Astrocyte (in vitro differentiated cells and primary cell): ENCODE results near the gene ASCC2. TPM values are rescaled to one million over a fixed set of nuclear protein-coding genes. Genes with fewer than 3 reads are reported as not detected.

Source experiments
- DNase-seq: peaks from one replicate; pipeline ENCODE4 v3.0.0-alpha.2; 2010; ENCODE audit warnings: low read depth
- FAIRE-seq: peaks from 2 replicates; lab custom pipeline; 2011; peaks lifted over from hg19 to GRCh38; lab: Jason Lieb, UNC
- H2AFZ ChIP-seq: 2 replicates; pipeline ENCODE4 v1.6.0; 2012; ENCODE audit warnings: low read depth, low read length, inconsistent platforms
- H3K27ac ChIP-seq: 2 replicates; pipeline ENCODE4 v1.5.1; 2011; ENCODE audit warnings: low read depth, low read length, inconsistent platforms
- H3K27me3 ChIP-seq: 2 replicates; pipeline ENCODE4 v1.6.0; 2011; ENCODE audit warnings: low read length, inconsistent platforms; ENCODE audit not compliant: insufficient read depth
- H3K36me3 ChIP-seq: 2 replicates; pipeline ENCODE4 v1.5.1; 2011; ENCODE audit warnings: low read length, inconsistent platforms; ENCODE audit not compliant: insufficient read depth
- H3K4me1 ChIP-seq: 2 replicates; pipeline ENCODE4 v1.5.1; 2011; ENCODE audit warnings: low read length, inconsistent platforms; ENCODE audit not compliant: insufficient read depth
- H3K4me2 ChIP-seq: 2 replicates; pipeline ENCODE4 v1.6.0; 2012; ENCODE audit warnings: low read length, inconsistent platforms
- H3K4me3 ChIP-seq: 2 replicates; pipeline ENCODE4 v1.5.1; 2011; ENCODE audit warnings: low read depth, mild to moderate bottlenecking, low read length, inconsistent platforms; ENCODE audit not compliant: insufficient read depth
- H3K79me2 ChIP-seq: 2 replicates; pipeline ENCODE4 v1.6.0; 2012; ENCODE audit warnings: mild to moderate bottlenecking, low read length, inconsistent platforms; ENCODE audit not compliant: insufficient read depth
- H3K9ac ChIP-seq: 2 replicates; pipeline ENCODE4 v1.6.0; 2012; ENCODE audit warnings: mild to moderate bottlenecking, low read length, inconsistent platforms
- H3K9me3 ChIP-seq: 2 replicates; pipeline ENCODE4 v1.5.1; 2012; ENCODE audit warnings: low read depth, mild to moderate bottlenecking, low read length, inconsistent platforms; ENCODE audit not compliant: insufficient read depth
- H4K20me1 ChIP-seq: 2 replicates; pipeline ENCODE4 v1.6.0; 2012; ENCODE audit warnings: low read length, inconsistent platforms; ENCODE audit not compliant: insufficient read depth
- H3K27ac Mint-ChIP-seq: one replicate; pipeline ENCODE4 v1.8.0; 2021; ENCODE audit warnings: mild to moderate bottlenecking, mixed read lengths; ENCODE audit not compliant: unreplicated experiment
- H3K27me3 Mint-ChIP-seq: one replicate; pipeline ENCODE4 v1.8.0; 2021; ENCODE audit warnings: low read depth, mixed read lengths; ENCODE audit not compliant: unreplicated experiment
- H3K36me3 Mint-ChIP-seq: one replicate; pipeline ENCODE4 v1.8.0; 2021; ENCODE audit warnings: low read depth, mixed read lengths; ENCODE audit not compliant: unreplicated experiment
- H3K4me1 Mint-ChIP-seq: one replicate; pipeline ENCODE4 v1.8.0; 2021; ENCODE audit warnings: low read depth, mixed read lengths; ENCODE audit not compliant: unreplicated experiment
- H3K4me3 Mint-ChIP-seq: one replicate; pipeline ENCODE4 v1.8.0; 2021; ENCODE audit warnings: mild to moderate bottlenecking, moderate library complexity, mixed read lengths; ENCODE audit not compliant: unreplicated experiment
- H3K9me3 Mint-ChIP-seq: one replicate; pipeline ENCODE4 v1.8.0; 2021; ENCODE audit warnings: mild to moderate bottlenecking, mixed read lengths; ENCODE audit not compliant: unreplicated experiment
- CTCF ChIP-seq: IDR thresholded peaks from 2 replicates; pipeline ENCODE4 v1.5.1; 2011; ENCODE audit warnings: low read depth, mild to moderate bottlenecking, inconsistent platforms, low read length, moderate library complexity; ENCODE audit not compliant: insufficient read depth
- EZH2 ChIP-seq: IDR thresholded peaks from 2 replicates; pipeline ENCODE4 v1.6.1; 2012; ENCODE audit warnings: mild to moderate bottlenecking, low read length, inconsistent platforms; ENCODE audit not compliant: insufficient read depth
- total RNA-seq: library from RNA; stranded (reverse); gene quantifications from 2 replicates; pipeline ENCODE4 v1.2.1, GENCODE V29; 2021

Gene ASCC2
- total RNA-seq, 1 donor from 2014 or later, result 71.2 TPM

GRCh38 chr22:29742326-29742725 is 95.7 kb downstream of the ASCC2 start:
- H3K27me3 Mint-ChIP-seq, result no peaks in the 10 kb centered on the region
- H3K4me1 Mint-ChIP-seq, result no peaks in the 10 kb centered on the region
- H3K9ac ChIP-seq, result no peak overlapping the region
- no peaks in the 10 kb centered on the region for H3K4me1 ChIP-seq
- DNase-seq (no peak), FAIRE-seq (no peak)
- H3K27ac ChIP-seq, result no peak overlapping the region
- no peaks in the 10 kb centered on the region for H3K9me3 ChIP-seq
- no peak for TF ChIP-seq EZH2
- no peak for TF ChIP-seq CTCF
- H4K20me1 ChIP-seq, result no peaks in the 10 kb centered on the region
- H3K36me3 Mint-ChIP-seq, result peaks cover 18% of the 10 kb centered on the region
- no peak overlapping the region for H3K4me3 Mint-ChIP-seq
- peaks cover 2% of the 10 kb centered on the region for H3K36me3 ChIP-seq
- no peaks in the 10 kb centered on the region for H3K79me2 ChIP-seq
- H3K27me3 ChIP-seq, result no peaks in the 10 kb centered on the region
- H3K27ac Mint-ChIP-seq, result no peak overlapping the region
- no peaks in the 10 kb centered on the region for H3K9me3 Mint-ChIP-seq
- H3K4me3 ChIP-seq, result no peak overlapping the region
- no peak overlapping the region for H2AFZ ChIP-seq
- H3K4me2 ChIP-seq, result no peak overlapping the region

GRCh38 chr22:29741926-29742325 is 96.1 kb downstream of the ASCC2 start:
- Histone ChIP-seq H3K79me2 (no peaks in the 10 kb centered on the region), H3K36me3 (peaks cover 2% of the 10 kb centered on the region), H3K27me3 (no peaks in the 10 kb centered on the region), H3K27ac (no peak overlapping the region), H4K20me1 (no peaks in the 10 kb centered on the region), H3K4me2 (no peak overlapping the region), H2AFZ (no peak overlapping the region), H3K4me1 (no peaks in the 10 kb centered on the region), H3K9me3 (no peaks in the 10 kb centered on the region), H3K4me3 (no peak overlapping the region), H3K9ac (no peak overlapping the region)
- Mint-ChIP-seq H3K4me3 (no peak overlapping the region), H3K4me1 (no peaks in the 10 kb centered on the region), H3K36me3 (peaks cover 20% of the 10 kb centered on the region), H3K27me3 (no peaks in the 10 kb centered on the region), H3K27ac (no peak overlapping the region), H3K9me3 (no peaks in the 10 kb centered on the region)
- FAIRE-seq (no peak), DNase-seq (no peak)
- TF ChIP-seq CTCF (no peak), EZH2 (no peak)

GRCh38 chr22:29740216-29740615 is 97.9 kb downstream of the ASCC2 start:
- H3K9me3 Mint-ChIP-seq, result no peaks in the 10 kb centered on the region
- no peak for TF ChIP-seq CTCF
- TF ChIP-seq EZH2, result no peak
- DNase-seq (no peak), FAIRE-seq (no peak)
- H3K36me3 Mint-ChIP-seq, result peaks cover 20% of the 10 kb centered on the region
- H3K27ac ChIP-seq, result no peak overlapping the region
- no peak overlapping the region for H3K4me3 Mint-ChIP-seq
- H3K4me1 ChIP-seq, result no peaks in the 10 kb centered on the region
- no peak overlapping the region for H3K4me3 ChIP-seq
- H3K9ac ChIP-seq, result no peak overlapping the region
- H3K9me3 ChIP-seq, result no peaks in the 10 kb centered on the region
- peaks cover 2% of the 10 kb centered on the region for H3K36me3 ChIP-seq
- H3K4me2 ChIP-seq, result no peak overlapping the region
- H3K27me3 ChIP-seq, result no peaks in the 10 kb centered on the region
- peaks cover 5% of the 10 kb centered on the region for H4K20me1 ChIP-seq
- H3K79me2 ChIP-seq, result no peaks in the 10 kb centered on the region
- H3K4me1 Mint-ChIP-seq, result no peaks in the 10 kb centered on the region
- H3K27ac Mint-ChIP-seq, result no peak overlapping the region
- no peak overlapping the region for H2AFZ ChIP-seq
- no peaks in the 10 kb centered on the region for H3K27me3 Mint-ChIP-seq
